HG03571 (cell line): ENCODE results near the gene DIDO1.

Source experiments
- ATAC-seq: cut with Tn5 transposase; IDR thresholded peaks from one replicate; pipeline ENCODE4 v1.9.1; 2021; ENCODE audit not compliant: unreplicated experiment

DIDO1 gene

DNA sequence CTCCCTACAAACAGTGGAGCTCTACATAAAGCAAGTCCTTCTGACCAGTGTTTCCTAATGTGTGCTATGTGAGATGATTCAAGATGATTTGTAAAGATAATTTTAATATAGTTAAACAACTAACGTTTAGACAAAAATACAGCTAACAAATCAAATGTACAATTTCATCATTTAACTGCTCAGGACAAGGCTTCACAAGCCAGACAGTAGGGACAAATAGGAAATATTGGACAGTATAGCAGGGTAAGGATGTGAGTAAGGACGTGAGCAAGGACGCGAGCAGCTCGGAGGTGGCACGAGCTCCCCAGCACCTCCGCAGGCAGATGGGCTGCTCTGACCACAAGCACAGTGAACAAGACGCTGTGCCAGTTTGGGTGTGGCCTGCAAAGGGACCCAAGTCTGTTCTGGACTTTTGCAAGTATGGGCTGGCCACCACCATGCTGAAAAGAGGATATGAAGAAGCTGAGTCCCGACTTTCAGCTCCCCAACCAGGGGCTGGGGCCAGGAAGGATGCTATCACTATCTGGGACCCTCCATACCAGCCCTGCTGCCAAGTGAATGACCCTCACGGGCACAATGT lies 14.5 kb downstream of the DIDO1 start:
- no peak for ATAC-seq

DNA sequence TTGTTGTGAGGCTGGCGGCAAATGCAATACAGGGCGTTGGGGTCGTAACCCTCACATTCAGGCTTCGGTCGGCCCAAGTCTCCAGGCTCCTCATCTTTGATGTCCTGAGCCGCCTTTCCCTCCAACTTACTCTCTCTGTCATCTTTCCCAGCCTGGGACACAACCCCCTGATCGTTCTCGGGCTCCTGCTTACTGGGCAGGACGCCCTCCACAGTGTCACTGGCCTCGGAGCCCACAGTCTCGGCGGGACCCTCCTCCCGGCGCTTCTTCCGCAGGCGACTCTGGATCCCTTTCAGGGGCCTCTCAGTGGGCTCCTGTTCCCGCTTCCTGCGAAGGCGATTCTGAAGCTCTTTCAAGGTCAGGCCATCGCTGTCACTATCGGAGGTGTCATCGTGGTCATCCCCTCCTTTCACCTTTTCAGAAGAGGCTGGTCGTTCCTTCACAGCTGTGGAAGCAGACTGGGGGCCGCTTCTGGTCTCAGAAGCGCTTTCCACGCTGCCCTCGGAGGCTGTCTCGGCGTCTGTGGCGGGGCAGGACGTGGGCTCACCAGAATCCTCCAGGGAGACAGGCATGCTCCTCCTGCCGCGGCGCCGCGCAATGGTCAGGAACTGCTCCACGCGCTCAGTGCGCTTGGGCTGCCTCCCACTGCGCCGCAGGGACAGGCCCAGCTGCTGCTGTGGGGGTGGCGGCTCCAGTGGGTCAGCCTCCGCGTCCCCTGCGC lies 15.4 kb downstream of the DIDO1 start:
- ATAC-seq: no peak

DNA sequence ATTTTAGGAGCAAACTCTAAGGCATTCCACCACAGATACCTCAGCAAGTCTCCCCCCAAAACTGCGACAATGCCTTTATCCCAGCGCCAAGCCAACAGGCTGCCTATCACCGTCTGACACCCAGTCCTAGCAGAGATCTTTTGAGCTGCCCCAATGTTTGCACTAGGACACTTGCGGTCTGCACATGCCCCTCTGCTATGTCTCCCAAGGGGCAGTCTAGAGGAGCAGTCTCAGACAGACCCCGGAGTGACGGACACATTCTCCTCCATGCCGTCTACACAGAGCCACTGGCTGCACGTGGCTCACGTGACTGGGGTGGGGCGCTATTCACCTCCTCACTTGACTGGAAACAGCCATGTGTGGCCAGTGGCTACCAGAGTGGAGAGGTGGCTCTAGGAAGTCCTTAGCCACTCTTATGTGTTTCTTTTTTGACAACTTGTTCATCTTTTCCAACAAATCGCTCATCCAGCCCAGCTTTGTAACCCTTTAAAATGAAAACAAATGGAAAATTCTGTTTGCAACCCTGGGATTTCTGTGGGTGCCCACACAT lies 16.0 kb downstream of the DIDO1 start:
- ATAC-seq: no peak

DNA sequence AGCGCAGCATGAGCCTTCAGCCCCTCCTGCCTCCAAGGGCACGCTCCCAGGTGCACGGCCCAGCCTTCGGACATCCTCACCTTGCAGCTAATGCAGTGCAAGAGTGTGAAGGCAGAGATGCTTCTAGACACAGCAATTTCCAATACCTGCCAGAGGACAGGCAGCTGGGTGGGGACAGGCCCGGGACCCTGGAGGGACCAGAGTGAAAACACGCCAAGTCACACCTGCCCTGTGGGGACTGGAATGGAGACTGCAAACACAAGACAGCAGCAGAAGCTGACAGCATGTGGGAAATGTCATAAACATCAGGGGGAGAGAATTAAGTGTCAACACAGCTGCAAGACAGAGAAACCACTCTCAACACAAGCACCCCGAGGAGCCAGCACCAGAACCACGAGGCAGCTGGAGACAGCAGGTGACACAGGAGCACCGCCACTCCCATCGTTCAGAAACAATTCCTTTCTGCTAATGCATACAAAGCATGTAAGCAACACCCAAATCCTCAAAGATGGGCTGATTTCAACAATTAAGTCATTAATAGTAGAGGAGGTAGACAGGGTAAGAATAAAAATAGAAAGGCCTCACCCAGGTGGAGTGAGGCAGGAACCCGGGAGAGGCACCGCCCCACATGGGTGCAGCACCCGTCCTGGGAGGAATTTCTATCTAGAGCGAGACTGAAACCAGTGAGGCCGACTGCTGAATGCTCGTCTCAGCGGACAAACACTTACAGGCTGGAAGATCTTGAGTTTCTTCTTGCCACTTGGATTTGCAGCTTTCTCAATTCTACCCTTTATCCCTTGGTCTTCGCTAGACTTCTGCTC lies 17.1 kb downstream of the DIDO1 start:
- ATAC-seq: no peak

DNA sequence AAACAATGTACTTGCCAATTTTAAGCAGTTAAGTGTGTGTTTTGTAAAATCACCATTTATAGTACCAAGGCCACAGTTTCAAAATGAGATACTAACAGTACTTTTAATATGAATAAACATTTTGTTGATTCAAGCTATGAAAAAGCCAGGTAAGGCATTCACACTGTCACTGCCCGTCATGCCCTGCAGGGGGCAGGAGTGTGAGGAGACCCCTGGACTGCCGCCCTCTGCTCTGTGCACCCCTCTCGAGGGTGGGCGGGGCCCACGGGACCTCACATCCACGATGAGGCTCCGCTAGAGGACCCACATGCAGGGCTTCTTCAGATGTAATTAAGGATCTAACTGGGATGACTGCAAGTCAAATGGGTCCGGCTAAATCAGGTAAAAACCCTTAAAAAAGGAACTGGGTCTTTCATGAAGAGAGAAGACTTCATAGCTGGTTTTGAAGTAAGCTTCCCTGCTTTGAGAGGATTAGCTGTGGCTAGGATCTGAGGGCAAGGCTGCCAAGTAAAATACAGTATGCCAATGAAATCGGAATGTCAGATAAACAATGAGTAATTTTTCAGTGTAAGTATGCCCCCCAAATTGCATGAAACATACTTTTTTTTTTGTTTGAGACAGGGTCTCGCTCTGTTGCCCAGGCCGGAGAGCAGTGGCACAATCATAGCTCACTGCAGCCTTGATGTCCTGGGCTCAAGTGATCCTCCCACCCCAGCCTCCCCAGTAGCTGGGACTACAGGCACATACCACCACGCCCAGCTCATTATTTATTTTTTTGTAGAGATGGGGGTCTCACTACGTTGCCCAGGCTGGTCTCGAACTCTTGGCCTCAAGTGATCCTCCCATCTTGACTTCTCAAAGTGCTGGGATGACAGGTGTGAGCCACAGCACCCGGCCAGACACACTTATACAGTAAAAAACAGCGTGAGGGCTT lies 18.7 kb downstream of the DIDO1 start:
- ATAC-seq: no peak

DNA sequence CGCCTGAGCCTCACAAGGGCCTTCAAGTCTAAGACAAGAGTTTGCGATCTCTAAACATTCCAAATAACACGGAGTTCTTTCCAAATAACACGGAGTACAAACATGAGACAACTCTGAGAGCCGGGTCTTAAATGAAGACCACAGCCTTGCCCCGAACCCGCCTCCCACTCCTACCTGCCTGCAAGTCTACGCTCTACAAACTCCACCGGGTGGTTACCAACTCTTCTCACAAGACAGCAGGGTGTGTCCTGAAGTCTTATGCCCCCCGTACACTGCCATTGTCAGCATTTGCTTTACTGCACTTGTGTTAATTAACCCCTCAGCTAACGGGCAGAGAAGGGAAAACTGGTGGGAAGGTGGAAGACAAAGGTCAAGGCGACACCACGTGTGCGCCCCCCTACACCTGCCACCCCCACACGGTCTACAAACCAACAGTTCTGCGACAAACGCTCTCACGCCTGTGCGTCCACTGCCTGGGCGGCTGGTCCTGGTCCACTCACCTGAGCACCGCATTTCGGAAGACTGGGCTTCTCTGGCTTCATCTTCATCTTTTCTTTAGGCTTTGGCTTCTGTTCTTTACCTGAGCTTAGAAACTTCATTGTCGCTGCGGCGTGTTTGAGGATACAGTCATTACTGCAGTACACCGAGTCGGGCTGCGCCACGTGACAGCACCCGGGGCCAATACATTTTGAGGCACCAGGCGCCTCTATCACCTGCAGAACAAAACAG lies 19.5 kb downstream of the DIDO1 start:
- ATAC-seq: no peak

DNA sequence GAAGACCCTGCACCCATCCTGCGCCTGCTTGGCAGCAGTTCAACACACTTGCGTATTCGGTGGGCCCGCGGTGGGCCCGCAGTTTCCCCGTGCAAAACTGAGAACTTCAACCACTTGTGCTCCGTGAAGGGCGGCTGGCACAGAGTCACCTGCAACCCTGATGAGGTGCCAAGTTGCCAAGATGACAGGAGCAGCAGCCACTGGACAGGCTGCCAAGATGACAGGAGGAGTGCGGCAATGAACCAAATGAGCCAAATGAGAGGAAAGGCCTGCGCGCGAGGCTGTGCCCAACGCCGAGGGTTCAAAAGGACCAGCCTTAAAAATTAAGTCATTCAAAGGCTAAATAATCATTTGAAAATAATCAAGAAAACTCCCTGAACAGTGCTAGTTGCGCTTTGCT lies 20.1 kb downstream of the DIDO1 start:
- no peak for ATAC-seq

DNA sequence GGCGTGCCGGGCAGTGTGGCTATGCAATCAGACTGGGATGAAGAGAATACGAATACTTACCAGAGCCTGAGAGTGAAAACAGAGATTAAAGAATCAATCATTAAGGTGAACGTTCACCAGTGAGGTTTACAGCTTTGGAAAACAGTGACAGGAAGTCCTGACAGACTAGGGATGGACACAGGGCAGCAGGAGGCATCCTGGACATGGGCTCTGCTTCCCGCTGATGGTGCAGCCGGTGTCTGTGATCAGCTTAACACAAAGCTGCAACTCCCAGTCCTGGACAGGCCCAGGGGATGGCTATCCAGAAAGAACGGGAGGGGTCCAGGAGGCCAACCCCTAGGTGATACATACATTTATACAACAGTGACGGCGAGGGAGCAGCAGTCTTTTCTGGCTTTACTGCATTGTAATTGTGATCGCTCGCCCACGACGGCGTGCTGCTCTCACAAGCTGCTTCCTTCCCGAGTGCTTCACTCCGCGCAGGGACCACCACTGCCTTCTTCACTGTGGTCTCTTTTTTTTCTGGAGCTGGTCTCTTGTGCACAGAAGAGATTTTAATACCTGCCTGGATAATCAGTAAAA lies 20.7 kb downstream of the DIDO1 start:
- no peak for ATAC-seq

DNA sequence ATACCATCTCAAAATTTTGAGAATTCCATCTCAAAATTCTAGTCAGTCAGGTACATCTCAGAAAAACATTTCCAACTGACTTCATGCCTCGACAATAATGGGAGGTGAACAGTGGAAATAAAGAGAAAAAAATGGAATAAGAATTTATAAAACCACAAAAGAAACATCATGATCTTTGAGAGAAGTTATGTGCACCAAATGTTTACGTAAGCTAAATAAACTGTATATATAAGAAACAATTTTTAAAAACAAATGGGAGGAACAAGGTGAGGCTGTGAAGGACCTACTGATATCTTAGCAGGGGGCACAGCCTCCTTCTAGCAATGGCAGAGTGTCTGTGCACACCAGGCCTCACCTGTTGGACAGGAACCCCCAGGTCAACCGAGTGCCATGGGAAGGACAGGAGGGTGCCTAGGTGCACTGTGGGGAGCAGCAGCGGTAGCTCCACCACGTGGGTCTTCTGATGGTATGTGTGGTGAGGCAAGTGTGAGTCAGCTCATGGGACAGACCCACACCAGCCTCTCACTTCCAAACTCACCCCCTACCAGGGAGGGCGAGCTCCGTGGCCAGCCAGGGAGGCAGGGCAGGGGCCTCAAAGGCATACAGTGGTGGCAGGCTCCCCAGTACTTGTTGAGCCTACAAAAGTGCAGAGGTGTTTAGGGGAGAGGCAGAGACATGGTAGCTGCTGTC lies 23.2 kb downstream of the DIDO1 start:
- no peak for ATAC-seq

DNA sequence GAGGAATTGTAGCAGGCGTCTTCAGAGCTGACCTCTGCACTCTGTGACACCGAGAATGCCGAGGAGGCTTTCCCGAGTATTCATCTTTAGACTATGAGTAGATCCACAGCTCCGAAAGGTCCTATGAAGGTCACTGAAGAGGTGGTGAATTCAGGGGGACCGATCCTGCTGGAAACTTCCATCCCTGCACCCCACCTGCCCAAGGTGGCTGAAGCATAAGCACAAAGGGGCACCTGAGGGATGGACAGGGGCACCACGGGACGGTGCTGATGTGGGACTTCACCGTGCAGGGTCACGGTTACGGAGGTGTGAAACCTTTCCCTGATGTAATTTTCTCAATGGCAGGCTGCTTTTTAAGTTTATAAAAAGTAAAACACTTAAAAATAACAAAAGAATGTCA lies 24.4 kb downstream of the DIDO1 start:
- ATAC-seq: no peak

DNA sequence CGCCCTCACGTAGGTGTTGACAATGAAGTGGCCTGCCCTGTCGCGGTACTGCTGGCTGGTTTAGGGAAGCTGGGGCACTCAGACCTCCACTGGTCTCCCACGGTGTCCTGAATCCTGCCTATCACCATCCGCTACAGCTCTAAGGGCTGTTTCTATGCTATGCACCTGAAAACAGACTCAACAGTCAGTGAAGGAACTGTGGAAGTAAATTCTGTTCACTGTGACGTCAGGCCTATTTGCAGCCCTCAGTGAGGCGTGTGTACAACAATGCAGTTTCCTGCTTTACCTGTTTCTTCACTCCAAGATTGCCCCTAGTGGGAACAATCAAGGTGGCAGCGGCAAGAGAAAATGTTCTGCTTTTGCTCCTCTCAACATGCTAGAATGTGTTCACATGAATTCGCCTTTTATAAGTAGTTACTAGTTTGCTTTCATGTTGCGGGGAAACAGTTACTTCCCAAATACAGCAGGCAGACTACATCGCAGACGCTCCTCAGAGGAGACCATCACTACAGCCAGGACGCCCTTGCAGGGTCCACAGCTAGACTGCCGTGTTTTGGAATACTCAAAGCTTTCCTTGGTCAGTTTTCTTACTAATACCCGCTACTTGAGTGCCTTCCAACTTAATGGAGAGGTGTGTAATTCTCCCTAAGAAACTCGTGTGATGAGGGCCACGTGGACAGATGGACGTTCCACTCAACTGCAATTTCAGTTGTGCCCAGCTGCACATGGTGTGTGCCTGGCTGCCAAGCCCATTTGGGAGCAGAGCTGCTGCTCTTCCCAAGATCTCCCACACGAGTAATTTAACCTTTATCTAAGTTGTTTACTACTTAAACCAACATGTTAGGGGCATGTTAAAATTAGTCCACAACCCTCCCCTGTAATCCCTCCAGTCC lies 25.4 kb downstream of the DIDO1 start:
- no peak for ATAC-seq

DNA sequence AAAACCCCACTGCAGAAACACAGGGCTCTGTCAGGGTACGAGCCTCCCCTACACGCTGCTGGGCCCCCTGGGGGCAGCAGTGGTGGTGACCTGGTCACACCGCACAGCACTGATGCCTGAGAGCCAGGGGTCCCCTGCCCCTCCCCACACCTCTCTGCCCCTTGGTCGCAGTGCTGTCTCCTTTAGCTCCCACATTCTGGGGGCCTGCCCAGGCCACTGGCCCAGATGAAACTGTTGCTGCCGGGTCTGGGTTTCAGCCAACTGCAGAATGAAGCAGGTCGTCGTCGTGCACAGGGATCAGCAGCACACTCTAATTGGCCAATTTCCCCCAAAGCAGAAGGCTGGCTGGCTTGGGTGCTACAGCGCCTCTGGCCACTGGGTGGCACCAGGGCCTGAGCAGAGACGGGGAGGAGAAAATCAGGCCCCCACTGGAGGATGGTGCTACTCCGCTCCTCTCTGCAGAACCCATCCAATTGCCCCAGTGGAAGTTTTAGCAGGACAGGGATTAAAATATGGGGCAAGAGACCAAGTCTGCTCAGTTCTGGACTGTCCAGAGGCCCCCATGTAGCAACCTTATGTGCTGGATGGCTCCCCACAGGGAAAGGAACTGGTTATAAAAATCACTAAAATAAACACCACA lies 26.1 kb downstream of the DIDO1 start:
- no peak for ATAC-seq

DNA sequence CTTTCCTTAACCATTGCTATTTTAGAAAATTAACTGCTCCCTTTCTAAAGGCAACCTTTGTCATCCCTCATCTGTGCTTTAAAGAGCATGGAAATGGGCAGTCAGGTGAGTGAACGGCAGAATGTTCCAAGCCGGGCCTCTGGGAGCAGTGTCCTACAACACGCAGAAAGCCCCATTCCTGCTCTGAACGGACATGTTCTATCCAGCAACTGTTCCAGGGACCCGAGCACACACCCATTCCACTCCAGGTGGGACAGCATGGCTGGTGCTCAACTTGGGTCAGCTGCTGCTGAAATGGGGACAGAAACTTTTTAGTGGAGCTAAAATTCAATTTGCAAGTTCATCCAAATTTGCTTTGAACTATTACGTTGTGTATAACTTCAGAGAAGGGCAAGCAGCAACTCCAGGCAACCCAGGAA lies 26.7 kb downstream of the DIDO1 start:
- ATAC-seq: no peak

DNA sequence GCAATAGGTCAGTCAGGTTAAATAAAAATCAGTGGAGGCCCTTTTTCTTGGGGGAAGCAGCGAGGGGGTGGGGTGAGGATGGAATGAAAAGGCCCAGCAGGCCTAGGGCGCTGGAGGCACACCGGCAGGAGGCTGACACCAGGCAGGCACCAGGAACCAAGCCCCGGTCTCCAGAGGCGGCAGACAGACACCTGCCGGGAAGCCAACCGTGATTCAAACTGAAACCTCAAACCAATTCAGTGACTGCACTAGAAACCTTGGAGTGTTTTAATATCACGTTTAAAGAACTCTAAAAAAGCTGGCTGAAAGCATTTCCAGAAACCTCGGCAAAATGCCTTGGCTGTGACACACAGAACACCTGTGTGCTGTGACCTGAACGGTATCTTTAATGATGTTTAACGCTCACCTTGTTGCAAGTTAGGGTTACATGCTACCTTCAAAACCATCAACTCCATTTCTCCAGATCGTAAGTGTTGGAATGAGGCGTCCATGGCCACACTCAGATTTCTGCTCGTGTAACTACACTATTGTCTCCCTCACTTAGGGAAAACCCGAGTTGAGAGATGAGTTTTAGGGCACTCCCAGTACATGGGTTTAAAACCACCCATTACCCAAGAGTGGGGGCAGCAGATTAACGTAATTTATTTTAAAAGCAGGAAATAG lies 27.2 kb downstream of the DIDO1 start:
- ATAC-seq: no peak

DNA sequence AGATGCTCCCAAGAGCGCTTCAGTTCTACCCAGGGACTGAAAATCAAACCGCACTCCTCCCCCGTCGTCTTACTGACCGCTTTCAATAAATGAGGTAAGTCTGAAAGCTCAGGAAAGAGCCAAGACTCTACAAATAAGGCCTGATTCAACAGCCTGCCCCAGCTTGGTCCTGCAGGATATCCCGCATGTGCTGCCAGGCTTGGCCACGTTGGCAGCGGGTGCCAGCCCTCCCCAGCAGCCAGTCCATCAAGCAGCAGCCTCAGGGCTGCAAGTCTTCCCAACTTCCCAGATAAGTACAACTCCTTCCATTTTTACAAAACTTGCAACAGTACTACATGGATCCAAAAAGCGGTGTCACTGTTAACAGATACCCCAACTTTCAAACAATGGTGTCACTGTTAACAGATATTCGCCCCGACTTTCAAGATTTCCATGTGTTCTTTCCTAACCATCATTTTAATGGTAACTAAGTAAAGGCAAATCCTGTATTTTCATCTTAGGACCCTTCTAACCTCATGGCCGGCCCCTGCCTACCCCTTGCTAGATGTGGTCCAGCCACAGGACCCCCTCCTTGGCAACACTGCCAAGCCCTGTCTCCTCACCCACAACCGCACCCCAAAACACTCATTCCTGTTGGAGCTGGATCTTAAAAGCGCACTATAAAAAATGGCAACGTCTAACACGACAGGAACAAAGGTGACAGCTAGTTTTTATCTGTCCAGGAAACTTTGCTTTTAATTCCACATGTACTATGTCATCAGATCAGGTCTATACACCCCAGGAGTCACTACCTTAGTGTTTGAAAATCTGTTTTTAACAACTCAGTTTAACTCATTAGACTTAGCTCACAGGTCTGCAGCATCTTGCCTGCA lies 28.0 kb downstream of the DIDO1 start:
- ATAC-seq: no peak

DNA sequence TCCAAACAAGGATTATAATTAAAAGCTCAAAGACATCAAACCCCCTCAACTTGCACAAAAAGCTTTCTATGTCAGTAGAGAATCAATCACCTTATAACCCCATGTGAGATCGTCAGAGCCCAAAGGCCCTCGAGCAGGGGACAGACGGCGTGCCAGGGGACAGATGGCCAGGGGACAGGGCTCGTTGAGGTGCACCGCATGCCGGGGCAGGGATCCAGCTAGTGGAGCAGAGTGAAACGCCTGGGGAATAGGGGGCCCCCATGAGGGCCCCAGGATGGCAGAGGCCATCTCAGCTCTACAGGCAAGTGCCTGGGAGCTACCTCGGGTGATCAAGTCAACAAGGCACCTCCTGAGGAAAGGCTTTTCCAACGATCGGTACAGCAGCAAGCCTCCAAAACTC lies 28.6 kb downstream of the DIDO1 start:
- no peak for ATAC-seq
